ENCODE measurements around the gene SLC6A3. TPM values are rescaled to one million over a fixed set of nuclear protein-coding genes. Genes with fewer than 3 reads are reported as not detected.

The SLC6A3 gene
- total and polyA plus RNA-seq, 9 of the 15 experiments (the other 6 are each of a cell fraction or from before 2014, with no cell fraction given): not detected

GRCh38 chr5:1466631-1467265 is 21.5 kb upstream of the SLC6A3 start:
- intact Hi-C loops (cut with micrococcal nuclease) (no loop called here), in situ Hi-C loops (cut with MboI) (no loop called here)
- FAIRE-seq (no peak), DNase-seq (ENCODE audit: extremely low read depth in 1 of 4, low spot score in 3 of 4) (no peak), ATAC-seq (no peak)
- H3K4me3 ChIP-seq: no peak overlapping the region
- no peak overlapping the region for H3K27ac ChIP-seq (ENCODE audit: extremely low read depth, low read depth, low read length)
- no peaks in the 10 kb centered on the region for H3K9me1 ChIP-seq (ENCODE audit: control insufficient read depth, insufficient read depth, low read length)
- H3K79me2 ChIP-seq (ENCODE audit: control insufficient read depth, insufficient read depth, low read length): no peaks in the 10 kb centered on the region
- no peak overlapping the region for H3K4me2 ChIP-seq (ENCODE audit: insufficient read depth, low read length)
- peaks cover 16% of the 10 kb centered on the region for H3K9me3 ChIP-seq (replicated peaks; ENCODE audit: control insufficient read depth, insufficient read depth, low read depth, low read length)
- H3K9ac ChIP-seq (ENCODE audit: insufficient read depth in 1 of 2, low read depth in 2 of 2, low read length in 2 of 2): no peak overlapping the region
- TF ChIP-seq HMG20A (CRISPR knock-in tag; conservative IDR thresholded peaks at IDR 0.05) (no peak), SREBF2 (CRISPR knock-in tag; IDR thresholded peaks at IDR 0.05) (no peak), ZNF436 (CRISPR knock-in tag; IDR thresholded peaks at IDR 0.05) (no peak), PRPF4 (IDR thresholded peaks at IDR 0.05; ENCODE audit: insufficient read depth, low read depth, low read length, poor library complexity, severe bottlenecking) (no peak), SMAD3 (CRISPR knock-in tag; conservative IDR thresholded peaks at IDR 0.05) (no peak), MECOM (CRISPR knock-in tag; IDR thresholded peaks at IDR 0.05) (no peak), RCOR1 (IDR thresholded peaks at IDR 0.05; ENCODE audit: borderline replicate concordance in 1 of 2, low read depth in 2 of 2, low read length in 2 of 2) (no peak)
- no peaks in the 10 kb centered on the region; the same call in 1 of the 2 replicates for H4K20me1 ChIP-seq (replicated peaks; ENCODE audit: control insufficient read depth, insufficient read depth, low read length)
- no peak overlapping the region for H2AFZ ChIP-seq (ENCODE audit: low read depth, low read length)
- CTCF ChIA-PET (ENCODE audit: low intra/inter-chr PET ratio): no interaction called here
- no peaks in the 10 kb centered on the region; the same call in 2 of the 3 replicates for H3K36me3 ChIP-seq (ENCODE audit: control insufficient read depth, insufficient read depth, low read length)
- peaks cover 0 to 17% of the 10 kb centered on the region in 2 experiments; a peak in 1 of 5 replicates for H3K4me1 ChIP-seq (replicated peaks in 1 of 2; ENCODE audit: control insufficient read depth in 2 of 2, insufficient read depth in 2 of 2, low read length in 2 of 2)
- POLR2A ChIA-PET: interaction anchor here (1.5 kb wide), 1 partner anchor 9 kb away, joined by 3 read pairs; no protein-coding TSS in a partner anchor
- BruUV-seq (replicated peaks): no TSS peak
- WGBS (ENCODE audit: insufficient coverage, low coverage, missing lambda C conversion rate): 70% methylated on average over 29 of the region's 37 CpGs
- H3K27me3 ChIP-seq (ENCODE audit: control insufficient read depth in 2 of 2, insufficient read depth in 2 of 2, low read length in 2 of 2): no peaks in the 10 kb centered on the region
